IMR-90 (cell line): ENCODE data around the gene KRT86. TPM values are rescaled to one million over a fixed set of nuclear protein-coding genes. Genes with fewer than 3 reads are reported as not detected.

Experiments
- ATAC-seq: fragments of 200-7000 bp; cut with Tn5 transposase; 2 replicates; pipeline ENCODE4 v1.9.1; 2020; ENCODE audit warnings: low read depth, mild to moderate bottlenecking, moderate library complexity
- BruUV-seq: library from RNA; stranded (reverse); fragments of 400-500 nt; replicated peaks from 2 replicates; lab custom pipeline; 2021; lab: Mats Ljungman, UMichigan
- CTCF ChIA-PET: fragments of 300-600 bp; formaldehyde crosslinking; extraction: SDS; loops from one replicate; lab custom pipeline; 2021; ENCODE audit warnings: antibody characterized with exemption; lab: Yijun Ruan, JAX
- POLR2A ChIA-PET: fragments of 300-600 bp; sonication (Branson Sonifier 250); formaldehyde crosslinking; loops from one replicate; lab custom pipeline; 2022; ENCODE audit warnings: antibody characterized with exemption; ENCODE audit not compliant: unreplicated experiment; lab: Charles Lee
- DNase-seq: peaks from one replicate; pipeline ENCODE4 v3.0.0; 2013
- H2AFZ ChIP-seq: replicated peaks from 2 replicates; pipeline ENCODE3; 2013; ENCODE audit warnings: low read length, mild to moderate bottlenecking; ENCODE audit not compliant: poor library complexity
- H2AK5ac ChIP-seq: 2 replicates; pipeline ENCODE4 v1.6.1; 2013; ENCODE audit warnings: low read depth, low read length, inconsistent platforms
- H2AK9ac ChIP-seq: replicated peaks from 2 replicates; pipeline ENCODE3; 2013; ENCODE audit warnings: mild to moderate bottlenecking, low read depth, low read length, moderate library complexity; ENCODE audit not compliant: poor library complexity
- H2BK120ac ChIP-seq: 2 replicates; pipeline ENCODE4 v1.6.1; 2013; ENCODE audit warnings: low read depth, low read length, inconsistent platforms
- H2BK15ac ChIP-seq: 3 replicates; pipeline ENCODE4 v1.6.1; 2013; ENCODE audit warnings: low read depth, low read length, inconsistent platforms
- H2BK20ac ChIP-seq: 2 replicates; pipeline ENCODE4 v1.6.1; 2013; ENCODE audit warnings: low read depth, mild to moderate bottlenecking, inconsistent platforms, low read length, moderate library complexity
- H2BK5ac ChIP-seq: 2 replicates; pipeline ENCODE4 v1.6.1; 2013; ENCODE audit warnings: mild to moderate bottlenecking, low read depth, low read length, inconsistent platforms; ENCODE audit not compliant: poor library complexity, severe bottlenecking
- H3K14ac ChIP-seq: replicated peaks from 2 replicates; pipeline ENCODE4 v1.6.1; 2013; ENCODE audit warnings: low read depth, low read length, inconsistent platforms
- H3K18ac ChIP-seq: 2 replicates; pipeline ENCODE4 v1.6.1; 2013; ENCODE audit warnings: low read depth, low read length, control low read depth
- H3K23ac ChIP-seq: 2 replicates; pipeline ENCODE4 v1.6.1; 2013; ENCODE audit warnings: low read depth, low read length, inconsistent platforms
- H3K27ac ChIP-seq: 2 replicates; pipeline ENCODE4 v1.5.1; 2013; ENCODE audit warnings: mild to moderate bottlenecking, control low read depth, low read length; ENCODE audit not compliant: insufficient read depth
- H3K27me3 ChIP-seq: 2 replicates; pipeline ENCODE4 v1.6.1; 2013; ENCODE audit warnings: low read length; ENCODE audit not compliant: control insufficient read depth, insufficient read depth
- H3K36me3 ChIP-seq: 2 replicates; pipeline ENCODE4 v1.6.1; 2013; ENCODE audit warnings: low read length, mixed read lengths; ENCODE audit not compliant: control insufficient read depth, insufficient read depth
- H3K4ac ChIP-seq: 2 replicates; pipeline ENCODE4 v1.6.1; 2013; ENCODE audit warnings: low read depth, low read length, inconsistent platforms
- H3K4me1 ChIP-seq: 2 replicates; pipeline ENCODE4 v1.6.1; 2013; ENCODE audit warnings: low read length, mixed read lengths; ENCODE audit not compliant: control insufficient read depth, insufficient read depth
- H3K4me2 ChIP-seq: 2 replicates; pipeline ENCODE4 v1.6.1; 2013; ENCODE audit warnings: low read depth, mild to moderate bottlenecking, control low read depth, low read length, moderate library complexity
- H3K4me3 ChIP-seq: 2 replicates; pipeline ENCODE4 v1.5.1; 2013; ENCODE audit warnings: low read depth, mild to moderate bottlenecking, control low read depth, low read length, moderate library complexity; ENCODE audit not compliant: insufficient read depth
- H3K56ac ChIP-seq: 2 replicates; pipeline ENCODE4 v1.6.1; 2013; ENCODE audit warnings: low read length, inconsistent platforms; ENCODE audit not compliant: insufficient read depth; ENCODE audit errors: extremely low read depth
- H3K79me1 ChIP-seq, 2 experiments: 2 replicates each; pipeline ENCODE4 v1.6.1; 2013; ENCODE audit warnings: low read length in 2 of 2, inconsistent platforms in 1 of 2, low read depth in 1 of 2
- H3K9ac ChIP-seq: 2 replicates; pipeline ENCODE4 v1.6.1; 2013; ENCODE audit warnings: low read depth, low read length, control low read depth
- H3K9me1 ChIP-seq: 2 replicates; pipeline ENCODE4 v1.6.1; 2013; ENCODE audit warnings: low read length, inconsistent platforms; ENCODE audit not compliant: insufficient read depth
- H3K9me3 ChIP-seq: 2 replicates; pipeline ENCODE4 v1.6.1; 2013; ENCODE audit warnings: low read length; ENCODE audit not compliant: control insufficient read depth, insufficient read depth
- H4K20me1 ChIP-seq: 2 replicates; pipeline ENCODE4 v1.6.1; 2013; ENCODE audit warnings: low read length, inconsistent platforms; ENCODE audit not compliant: insufficient read depth
- H4K5ac ChIP-seq: 2 replicates; pipeline ENCODE4 v1.6.1; 2013; ENCODE audit warnings: mild to moderate bottlenecking, low read depth, low read length, control low read depth
- H4K8ac ChIP-seq, 2 experiments: 2 replicates each; pipeline ENCODE4 v1.6.1; 2013; ENCODE audit warnings: low read depth in 2 of 2, low read length in 2 of 2, control low read depth in 1 of 2, inconsistent platforms in 1 of 2
- H4K91ac ChIP-seq: 2 replicates; pipeline ENCODE4 v1.6.1; 2013; ENCODE audit warnings: low read depth, low read length, inconsistent platforms; ENCODE audit not compliant: insufficient read depth
- BHLHE40 ChIP-seq: fragments of 150-350 bp; IDR thresholded peaks from 2 replicates; pipeline ENCODE4 v1.6.1; 2016; ENCODE audit warnings: mild to moderate bottlenecking, low read depth, low read length
- CEBPB ChIP-seq: IDR thresholded peaks from 2 replicates; pipeline ENCODE4 v1.6.1; 2012; ENCODE audit warnings: low read depth, low read length, improper control_type of control experiment
- FOS ChIP-seq: fragments of 150-350 bp; IDR thresholded peaks from 2 replicates; pipeline ENCODE4 v1.6.1; 2016; ENCODE audit warnings: low read depth, low read length
- MAZ ChIP-seq: IDR thresholded peaks from 2 replicates; pipeline ENCODE4 v1.6.1; 2012; ENCODE audit warnings: low read depth, mild to moderate bottlenecking, low read length, improper control_type of control experiment, moderate library complexity, borderline replicate concordance
- NFE2L2 ChIP-seq: fragments of 150-350 bp; IDR thresholded peaks from 2 replicates; pipeline ENCODE4 v1.6.1; 2016; ENCODE audit warnings: low read depth, mild to moderate bottlenecking, low read length
- POLR2A ChIP-seq: IDR thresholded peaks from 2 replicates; pipeline ENCODE4 v1.6.1; 2012; ENCODE audit warnings: mild to moderate bottlenecking, low read depth, low read length
- RFX5 ChIP-seq: IDR thresholded peaks from 2 replicates; pipeline ENCODE4 v1.8.0; 2012; ENCODE audit warnings: low read depth, mild to moderate bottlenecking, low read length, moderate library complexity
- WGBS, 2 experiments: methylation state at CpG; one replicate each; pipeline versions ENCODE4 v1.1.5 to v1.1.7; 2013; ENCODE audit warnings: missing lambda C conversion rate in 2 of 2; ENCODE audit not compliant: insufficient read length in 1 of 2; ENCODE audit errors: extremely low coverage in 2 of 2; 5-methylcytosine and 5-hydroxymethylcytosine counted together
- dilution Hi-C: fragments of 300-500 bp; cut with HindIII; formaldehyde crosslinking; loops from one replicate; pipeline ENCODE4 v1.14.3; 2018; ENCODE audit warnings: low sequenced_read_pairs; ENCODE audit not compliant: unreplicated experiment
- in situ Hi-C: fragments of 300-500 bp; cut with MboI; formaldehyde crosslinking; loops from 3 replicates; pipeline ENCODE4 v1.14.3; 2019; ENCODE audit warnings: low sequenced_read_pairs, inconsistent platforms, mixed read lengths
- intact Hi-C: fragments of 100-400 bp; cut with micrococcal nuclease; formaldehyde crosslinking; loops from 2 replicates; pipeline ENCODE4 v1.10.0; 2022
- polyA plus RNA-seq, 3 experiments: library from polyadenylated mRNA; depleted of rRNA; stranded (reverse); fragments of >200 nt; gene quantifications; 2 replicates each; pipeline ENCODE4 v1.2.3, GENCODE V29; 2012; ENCODE audit warnings: low replicate concordance in 1 of 3
- total RNA-seq: library from RNA; depleted of rRNA; stranded (reverse); fragments of >200 nt; gene quantifications from 2 replicates; pipeline ENCODE4 v1.2.3, GENCODE V29; 2012
- TF ChIP-seq, protein P1 (sequence below): fragments of 150-350 bp; IDR thresholded peaks from 2 replicates; pipeline ENCODE4 v1.6.1; 2017; ENCODE audit warnings: mild to moderate bottlenecking, antibody characterized with exemption, low read length, low read depth
- TF ChIP-seq, protein P2 (sequence below): conservative IDR thresholded peaks from 2 replicates; pipeline ENCODE4 v1.5.1; 2012; ENCODE audit warnings: mild to moderate bottlenecking, low read depth, low read length, improper control_type of control experiment

KRT86 gene
- total and polyA plus RNA-seq, 2 of the 4 experiments (the other 2 are of a cell fraction) = not detected

DNA sequence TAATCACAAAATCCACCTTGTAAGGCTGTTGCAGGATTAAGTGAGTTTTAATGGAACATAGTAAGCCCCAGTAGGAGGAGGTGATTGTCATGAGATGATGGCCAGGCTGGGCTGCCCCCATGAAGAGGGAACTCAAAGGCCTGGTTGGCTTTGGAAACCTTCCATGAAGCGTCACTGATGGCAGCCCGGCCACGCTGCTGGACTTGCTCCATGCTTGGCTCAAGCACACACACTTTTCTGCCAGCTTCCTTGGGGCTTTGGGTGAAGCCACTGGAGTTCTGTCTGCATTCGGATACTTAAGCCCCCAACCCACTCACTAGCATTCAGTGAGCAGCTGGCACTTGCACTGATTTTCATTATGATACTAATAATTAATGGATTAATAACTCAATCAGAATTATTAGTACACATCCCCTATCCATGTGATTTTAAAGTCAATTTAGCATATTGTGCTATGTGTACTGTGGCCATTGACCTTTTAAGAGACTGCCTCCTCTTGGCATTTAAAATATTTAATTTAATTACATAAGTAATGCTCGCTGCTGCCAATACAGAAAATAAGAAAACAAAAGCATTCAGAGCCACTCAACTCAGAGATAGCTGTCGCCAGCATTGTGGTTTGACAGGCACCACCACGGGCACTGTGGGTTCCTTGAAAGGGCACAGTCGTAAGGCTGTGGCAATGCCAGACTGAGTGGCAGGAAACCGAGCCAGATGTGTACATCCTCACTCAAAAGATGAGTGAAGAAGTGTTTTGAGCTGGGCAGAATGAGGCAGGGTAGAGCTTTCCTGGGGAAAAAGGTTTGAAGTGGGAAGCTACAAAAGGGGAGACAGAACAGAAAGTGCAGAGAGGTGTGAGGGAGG, 77.0 kb downstream of the KRT86 start:
- POLR2A ChIA-PET = no interaction called here
- Histone ChIP-seq H2AK5ac (no peak overlapping the region), H2BK15ac (no peak overlapping the region)

More for the DNA sequence above, 77.0 kb downstream of the KRT86 start:
- H2AFZ ChIP-seq = no peak overlapping the region
- CTCF ChIA-PET = no interaction called here
- no peak overlapping the region for H2BK120ac ChIP-seq
- intact Hi-C loops (no loop called here), in situ Hi-C loops (no loop called here), dilution Hi-C loops (no loop called here)
- H4K5ac ChIP-seq = no peak overlapping the region
- H3K27me3 ChIP-seq = peaks cover 60% of the 10 kb centered on the region
- H3K4ac ChIP-seq = no peak overlapping the region
- no peak overlapping the region for H4K91ac ChIP-seq
- ATAC-seq (no peak), DNase-seq (no peak)
- H3K18ac ChIP-seq = no peak overlapping the region
- H3K9me3 ChIP-seq = no peaks in the 10 kb centered on the region
- no peak overlapping the region for H3K23ac ChIP-seq
- H2AK9ac ChIP-seq = no peak overlapping the region
- no peaks in the 10 kb centered on the region for H4K20me1 ChIP-seq
- H3K36me3 ChIP-seq = no peaks in the 10 kb centered on the region
- TF ChIP-seq NFE2L2 (no peak), MAZ (no peak), CEBPB (no peak), FOS (no peak), RFX5 (no peak), BHLHE40 (no peak), POLR2A (no peak)
- TF ChIP-seq, protein P1, sequence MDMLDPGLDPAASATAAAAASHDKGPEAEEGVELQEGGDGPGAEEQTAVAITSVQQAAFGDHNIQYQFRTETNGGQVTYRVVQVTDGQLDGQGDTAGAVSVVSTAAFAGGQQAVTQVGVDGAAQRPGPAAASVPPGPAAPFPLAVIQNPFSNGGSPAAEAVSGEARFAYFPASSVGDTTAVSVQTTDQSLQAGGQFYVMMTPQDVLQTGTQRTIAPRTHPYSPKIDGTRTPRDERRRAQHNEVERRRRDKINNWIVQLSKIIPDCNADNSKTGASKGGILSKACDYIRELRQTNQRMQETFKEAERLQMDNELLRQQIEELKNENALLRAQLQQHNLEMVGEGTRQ = no peak
- TF ChIP-seq, protein P2, sequence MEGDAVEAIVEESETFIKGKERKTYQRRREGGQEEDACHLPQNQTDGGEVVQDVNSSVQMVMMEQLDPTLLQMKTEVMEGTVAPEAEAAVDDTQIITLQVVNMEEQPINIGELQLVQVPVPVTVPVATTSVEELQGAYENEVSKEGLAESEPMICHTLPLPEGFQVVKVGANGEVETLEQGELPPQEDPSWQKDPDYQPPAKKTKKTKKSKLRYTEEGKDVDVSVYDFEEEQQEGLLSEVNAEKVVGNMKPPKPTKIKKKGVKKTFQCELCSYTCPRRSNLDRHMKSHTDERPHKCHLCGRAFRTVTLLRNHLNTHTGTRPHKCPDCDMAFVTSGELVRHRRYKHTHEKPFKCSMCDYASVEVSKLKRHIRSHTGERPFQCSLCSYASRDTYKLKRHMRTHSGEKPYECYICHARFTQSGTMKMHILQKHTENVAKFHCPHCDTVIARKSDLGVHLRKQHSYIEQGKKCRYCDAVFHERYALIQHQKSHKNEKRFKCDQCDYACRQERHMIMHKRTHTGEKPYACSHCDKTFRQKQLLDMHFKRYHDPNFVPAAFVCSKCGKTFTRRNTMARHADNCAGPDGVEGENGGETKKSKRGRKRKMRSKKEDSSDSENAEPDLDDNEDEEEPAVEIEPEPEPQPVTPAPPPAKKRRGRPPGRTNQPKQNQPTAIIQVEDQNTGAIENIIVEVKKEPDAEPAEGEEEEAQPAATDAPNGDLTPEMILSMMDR = no peak
- H2BK20ac ChIP-seq = no peak overlapping the region
- WGBS, 2 experiments = 27% methylated on average over 5 of the region's 9 CpGs; no CpG with 5 or more reads in 1 of the 2 experiments
- no peak overlapping the region for H3K56ac ChIP-seq
- no peaks in the 10 kb centered on the region for H3K4me1 ChIP-seq
- BruUV-seq = no TSS peak
- H4K8ac ChIP-seq = no peak overlapping the region
- no peak overlapping the region for H3K14ac ChIP-seq
- no peaks in the 10 kb centered on the region for H3K79me1 ChIP-seq
- no peak overlapping the region for H3K9ac ChIP-seq
- H3K27ac ChIP-seq = no peak overlapping the region
- H3K9me1 ChIP-seq = no peaks in the 10 kb centered on the region
- no peak overlapping the region for H3K4me3 ChIP-seq
- no peak overlapping the region for H3K4me2 ChIP-seq
- H2BK5ac ChIP-seq = no peak overlapping the region
